Glutamatergic neuron (in vitro differentiated cells): ENCODE data around the gene HPCAL4. TPM values are rescaled to one million over a fixed set of nuclear protein-coding genes. Genes with fewer than 3 reads are reported as not detected.

Source experiments
- DNase-seq: peaks from one replicate; pipeline ENCODE4 v3.0.0; 2022
- H3K27ac Mint-ChIP-seq: one replicate; pipeline ENCODE4 v1.8.0; 2020; ENCODE audit warnings: mild to moderate bottlenecking, mixed read lengths, inconsistent platforms; ENCODE audit not compliant: unreplicated experiment
- H3K27me3 Mint-ChIP-seq: one replicate; pipeline ENCODE4 v1.8.0; 2020; ENCODE audit warnings: mild to moderate bottlenecking, moderate library complexity, mixed read lengths, inconsistent platforms; ENCODE audit not compliant: unreplicated experiment
- H3K36me3 Mint-ChIP-seq: one replicate; pipeline ENCODE4 v1.8.0; 2020; ENCODE audit warnings: mild to moderate bottlenecking, mixed read lengths, inconsistent platforms; ENCODE audit not compliant: unreplicated experiment
- H3K4me1 Mint-ChIP-seq: one replicate; pipeline ENCODE4 v1.8.0; 2020; ENCODE audit warnings: mild to moderate bottlenecking, low read depth, mixed read lengths, inconsistent platforms; ENCODE audit not compliant: unreplicated experiment
- H3K4me3 Mint-ChIP-seq: one replicate; pipeline ENCODE4 v1.8.0; 2020; ENCODE audit warnings: mild to moderate bottlenecking, mixed read lengths, inconsistent platforms; ENCODE audit not compliant: unreplicated experiment
- H3K9me3 Mint-ChIP-seq: one replicate; pipeline ENCODE4 v1.8.0; 2020; ENCODE audit warnings: mild to moderate bottlenecking, moderate library complexity, mixed read lengths, inconsistent platforms; ENCODE audit not compliant: unreplicated experiment
- CTCF ChIP-seq: fragments of 200-600 bp; sonication (generic); IDR thresholded peaks from one replicate; pipeline ENCODE4 v1.5.0; 2021; ENCODE audit not compliant: partially characterized antibody, unreplicated experiment
- total RNA-seq: library from RNA; stranded (reverse); fragmentation: NEBNext Ultra II Directional; extraction: Animal tissue kit (Norgen Biotek cat#: 25700); gene quantifications from one replicate; pipeline ENCODE4 v1.2.1, GENCODE V29; 2021; ENCODE audit not compliant: unreplicated experiment

The HPCAL4 gene
- total RNA-seq, 1 donor from 2014 or later, result not detected

GRCh38 chr1:39642796-39643195 is 48.4 kb downstream of the HPCAL4 start:
- Mint-ChIP-seq H3K4me3 (no peak overlapping the region), H3K9me3 (peaks cover 13% of the 10 kb centered on the region), H3K4me1 (peaks cover 13% of the 10 kb centered on the region), H3K36me3 (peaks cover 5% of the 10 kb centered on the region), H3K27me3 (peaks cover 16% of the 10 kb centered on the region), H3K27ac (no peak overlapping the region)
- DNase-seq, result no peak
- TF ChIP-seq CTCF, result no peak

GRCh38 chr1:39640861-39641260 is 50.4 kb downstream of the HPCAL4 start:
- Mint-ChIP-seq H3K4me1 (peaks cover 10% of the 10 kb centered on the region), H3K27ac (no peak overlapping the region), H3K4me3 (no peak overlapping the region), H3K27me3 (peaks cover 16% of the 10 kb centered on the region), H3K9me3 (peaks cover 9% of the 10 kb centered on the region), H3K36me3 (peaks cover 5% of the 10 kb centered on the region)
- DNase-seq, result no peak
- no peak for TF ChIP-seq CTCF

- Mint-ChIP-seq H3K4me1 (peaks cover 17% of the 10 kb centered on the region), H3K4me3 (peak within 1 kb of the TSS; percentile 79), H3K27ac (no peak within 1 kb of the TSS), H3K9me3 (peaks cover 8% of the 10 kb centered on the region), H3K27me3 (peaks cover 15% of the 10 kb centered on the region), H3K36me3 (peaks cover 5% of the 10 kb centered on the region)
- peak; percentile 78 for DNase-seq
- TF ChIP-seq CTCF, result no peak
Measured at GRCh38 chr1:39639305-39640130, 51.7 kb downstream of the HPCAL4 start, which contains the start of gene HEYL. Gene HEYL (minus strand): TSS chr1:39639643. CDS start chr1:39639625, 18 bp downstream.

- peaks cover 12% of the 10 kb centered on the region for H3K27me3 Mint-ChIP-seq
- no peak for DNase-seq
- H3K4me3 Mint-ChIP-seq, result peak overlapping the region; percentile 79
Measured at GRCh38 chr1:39638965-39639304, 52.3 kb downstream of the HPCAL4 start.

More at GRCh38 chr1:39638965-39639304, 52.3 kb downstream of the HPCAL4 start:
- Mint-ChIP-seq H3K36me3 (peaks cover 2% of the 10 kb centered on the region), H3K9me3 (peaks cover 6% of the 10 kb centered on the region), H3K27ac (no peak overlapping the region), H3K4me1 (peaks cover 18% of the 10 kb centered on the region)
- no peak for TF ChIP-seq CTCF
